DMS114 treated with DMSO at 0.1 percent for 48 hours (cell line): ENCODE measurements around the gene PADI1.

Experiments
- DNase-seq: peaks from one replicate; lab custom pipeline; 2025; ENCODE audit not compliant: unreplicated experiment; lab: John Stamatoyannopoulos, UW

Gene PADI1

GRCh38 chr1:17196496-17197185, 8.3 kb upstream of the PADI1 start:
- no peak for DNase-seq

GRCh38 chr1:17197696-17198095, 7.2 kb upstream of the PADI1 start:
- no peak for DNase-seq

- no peak for DNase-seq
These were observed 6.3 kb upstream of the PADI1 start for GRCh38 chr1:17198476-17199258.

DNA sequence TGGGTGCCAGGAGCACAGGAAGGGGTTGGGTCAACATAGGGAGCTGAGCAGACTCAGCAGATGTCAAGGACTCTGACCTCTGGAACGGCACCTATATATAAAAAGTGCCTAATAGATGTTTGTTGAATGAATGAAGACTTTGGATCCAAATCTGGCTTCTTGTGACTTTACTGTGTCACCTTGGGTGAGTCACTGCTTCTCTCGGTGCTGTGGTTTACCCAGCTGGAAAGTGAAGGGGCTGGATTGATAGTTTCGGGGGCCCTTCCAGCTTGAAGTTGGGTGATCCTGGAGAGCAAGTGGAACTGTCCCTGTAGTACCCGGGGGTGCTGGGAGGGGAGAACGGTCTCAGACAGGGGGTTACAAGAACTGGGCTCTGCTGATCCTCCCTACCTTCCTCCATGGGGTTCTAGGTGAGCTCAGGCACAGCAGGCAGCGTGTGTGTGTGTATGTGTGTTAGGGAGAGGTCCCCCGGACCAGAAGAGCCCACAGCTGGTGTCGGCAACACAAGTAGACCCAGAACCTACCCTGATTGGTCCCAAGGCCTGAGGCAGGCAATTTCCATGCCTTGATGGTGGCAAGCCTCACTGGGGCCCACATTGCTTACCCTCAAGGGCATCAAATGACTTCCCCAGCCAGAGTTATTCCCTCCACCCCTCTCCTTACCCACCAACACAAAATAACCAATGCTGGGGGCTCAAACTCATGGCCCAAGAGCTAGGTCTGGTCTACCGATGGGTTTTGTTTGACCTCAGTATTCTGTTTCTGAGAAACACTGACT, 5.5 kb upstream of the PADI1 start:
- no peak for DNase-seq

GRCh38 chr1:17200246-17200645, 4.7 kb upstream of the PADI1 start:
- no peak for DNase-seq

DNA sequence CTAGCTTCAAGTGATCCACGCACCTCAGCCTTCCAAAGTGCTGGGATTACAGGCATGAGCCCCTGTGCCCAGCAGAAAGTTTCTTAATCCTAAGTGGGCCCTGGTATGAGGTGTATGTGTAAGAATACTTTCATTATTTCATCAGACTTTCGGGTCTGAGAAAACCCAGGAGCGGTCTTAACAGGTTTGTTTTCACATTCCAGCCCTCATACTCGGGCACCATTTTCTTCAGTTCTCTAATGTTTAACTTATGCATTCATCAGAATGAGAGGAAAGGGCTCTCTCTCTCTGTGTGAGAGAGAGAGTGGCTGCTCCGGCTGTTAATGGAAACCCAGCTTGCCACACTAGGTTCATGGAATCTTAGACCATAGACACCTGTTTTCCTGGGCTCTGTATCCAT, 4.2 kb upstream of the PADI1 start:
- DNase-seq, result no peak

DNA sequence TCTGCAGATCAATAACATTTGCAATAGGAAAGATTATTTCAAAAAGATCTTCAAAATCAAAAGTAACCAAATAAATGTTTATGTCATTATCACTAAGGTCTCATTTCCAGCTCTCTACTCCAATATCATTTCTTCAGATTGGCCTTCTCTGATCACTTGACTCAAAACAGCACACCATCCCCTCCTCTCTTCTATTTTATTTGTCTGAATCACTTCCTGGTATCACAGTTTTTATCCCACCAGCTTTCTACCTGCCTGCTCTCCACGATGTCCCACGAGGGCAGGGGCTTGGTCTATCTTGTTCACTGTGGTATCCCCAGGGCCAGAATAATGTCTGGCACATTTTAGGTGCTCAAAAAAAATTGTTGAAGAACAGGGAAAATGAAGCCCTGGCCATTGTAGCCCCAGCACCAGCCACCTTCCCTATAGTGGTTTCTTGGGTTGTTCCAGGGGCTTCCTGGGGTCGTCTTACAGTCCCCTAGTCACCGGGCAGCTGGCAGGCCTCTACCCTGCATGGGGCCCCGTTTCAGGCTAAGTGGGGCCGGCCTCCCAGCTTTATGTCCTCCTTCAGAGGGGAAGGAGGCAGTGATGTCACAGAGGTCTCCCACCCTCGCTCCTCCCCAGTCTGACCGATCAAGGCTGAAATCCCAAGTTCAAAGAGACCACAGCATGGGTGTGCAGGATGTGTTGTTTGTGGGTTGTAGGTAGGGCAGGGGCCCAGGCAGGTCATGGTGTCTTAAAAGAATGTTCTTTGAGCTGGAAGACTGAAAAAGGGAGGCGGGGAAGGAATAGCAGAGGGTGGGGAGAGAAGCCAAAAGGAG, 3.5 kb upstream of the PADI1 start:
- DNase-seq, result no peak

DNA sequence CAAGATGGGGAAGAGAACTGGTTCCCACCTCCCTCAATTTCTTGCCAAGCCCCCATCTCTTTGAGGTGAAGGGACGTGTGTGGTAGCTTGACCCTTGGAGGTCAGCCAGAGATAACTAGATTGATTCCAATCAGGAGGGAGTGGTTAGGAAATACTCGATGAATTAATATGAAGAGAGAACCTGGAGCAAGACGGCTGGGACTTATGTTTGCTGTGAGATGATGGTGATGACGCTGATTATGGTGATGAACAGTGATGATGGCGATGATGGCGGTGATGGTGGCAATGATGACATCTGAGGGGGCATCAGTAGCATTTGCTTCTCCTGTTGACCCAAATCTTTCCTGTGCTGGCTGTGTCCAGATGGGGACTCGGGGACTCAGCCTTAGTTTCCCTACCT, 724 bp downstream of the PADI1 start:
- DNase-seq, result no peak

DNA sequence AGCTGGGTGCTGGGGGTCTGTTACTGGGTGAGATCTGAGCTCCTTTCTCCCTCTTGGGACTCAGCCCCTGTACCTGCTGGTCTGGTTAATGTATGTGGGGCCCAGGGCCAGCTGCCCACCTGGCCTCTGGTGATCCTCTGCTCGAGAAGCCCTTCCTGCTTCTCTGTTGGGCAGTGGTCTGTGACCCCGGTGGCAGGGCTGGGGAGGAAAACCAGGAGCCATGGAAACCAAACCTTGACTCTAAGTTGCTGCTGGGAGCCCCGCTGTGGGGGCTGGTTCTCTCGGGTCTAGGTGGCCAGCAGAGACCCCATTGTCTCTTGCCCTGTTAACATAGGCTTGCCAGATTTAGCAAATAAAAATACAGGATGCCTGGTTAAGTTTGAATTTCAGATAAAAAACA, 1.3 kb downstream of the PADI1 start:
- no peak for DNase-seq

- DNase-seq, result no peak
These were observed 2.1 kb downstream of the PADI1 start for GRCh38 chr1:17207046-17207445.

DNA sequence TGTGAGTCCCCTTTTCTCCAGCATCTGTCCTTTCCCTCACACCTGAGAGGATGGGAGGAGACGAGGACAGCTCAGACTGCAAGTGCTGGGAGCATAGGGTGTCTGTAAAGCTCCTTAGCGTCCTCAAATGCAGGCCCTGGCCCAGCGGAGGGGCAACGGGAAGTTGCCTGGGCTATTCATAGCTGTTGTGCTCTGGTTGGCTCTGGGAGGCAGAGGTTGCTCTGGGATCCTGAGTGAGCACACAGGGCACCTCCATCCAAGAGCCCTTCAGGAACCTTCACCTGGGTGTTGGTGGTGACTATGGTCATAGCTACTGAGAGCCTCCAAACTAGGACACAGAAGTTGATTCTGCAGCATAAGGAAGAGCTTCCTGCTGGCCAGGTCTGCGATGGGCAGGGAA, 2.6 kb downstream of the PADI1 start:
- DNase-seq, result no peak

DNA sequence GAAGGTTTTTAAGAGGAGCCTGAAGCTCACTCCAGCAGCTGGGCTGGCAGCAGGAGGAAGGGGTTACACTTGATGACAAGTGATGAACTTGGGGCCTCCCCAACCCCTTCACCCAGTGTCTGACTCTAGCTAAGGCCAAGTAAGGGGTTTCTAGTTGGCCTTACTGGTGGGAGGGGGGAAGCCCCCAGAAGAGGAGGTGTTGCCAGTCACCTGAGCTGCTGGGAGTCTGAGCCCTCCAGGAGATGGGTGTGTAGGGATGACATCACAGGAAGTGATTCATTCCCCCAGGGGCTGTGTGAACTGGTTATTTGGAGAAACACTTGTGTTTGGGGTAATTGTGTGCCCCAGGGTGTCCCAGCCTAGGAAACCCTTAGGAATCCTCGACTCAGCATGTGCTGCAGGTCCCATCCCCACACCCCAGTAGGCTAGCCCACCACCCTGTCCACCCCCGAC, 3.1 kb downstream of the PADI1 start:
- no peak for DNase-seq

- no peak for DNase-seq
These were observed 3.6 kb downstream of the PADI1 start for GRCh38 chr1:17208546-17208945.

DNA sequence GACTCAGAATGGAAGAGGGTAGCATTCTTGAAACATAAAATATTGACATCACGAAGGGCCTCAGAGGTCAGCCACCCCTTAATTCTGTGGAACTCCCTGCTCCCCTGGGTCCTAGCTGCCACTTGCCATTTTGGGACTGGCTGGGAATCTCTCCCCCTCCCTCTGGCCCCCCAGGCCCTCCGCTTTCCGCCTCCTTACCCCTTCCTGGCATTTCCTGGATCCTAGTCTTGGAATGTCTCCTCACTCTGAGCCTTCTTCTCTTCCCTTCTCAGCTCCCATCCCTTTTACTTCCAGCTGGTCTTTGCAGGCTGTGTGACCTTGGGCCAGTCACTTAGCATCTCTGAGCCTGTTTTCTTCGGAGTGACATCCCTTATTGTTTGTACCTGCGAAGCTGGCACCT, 4.5 kb downstream of the PADI1 start:
- no peak for DNase-seq

DNA sequence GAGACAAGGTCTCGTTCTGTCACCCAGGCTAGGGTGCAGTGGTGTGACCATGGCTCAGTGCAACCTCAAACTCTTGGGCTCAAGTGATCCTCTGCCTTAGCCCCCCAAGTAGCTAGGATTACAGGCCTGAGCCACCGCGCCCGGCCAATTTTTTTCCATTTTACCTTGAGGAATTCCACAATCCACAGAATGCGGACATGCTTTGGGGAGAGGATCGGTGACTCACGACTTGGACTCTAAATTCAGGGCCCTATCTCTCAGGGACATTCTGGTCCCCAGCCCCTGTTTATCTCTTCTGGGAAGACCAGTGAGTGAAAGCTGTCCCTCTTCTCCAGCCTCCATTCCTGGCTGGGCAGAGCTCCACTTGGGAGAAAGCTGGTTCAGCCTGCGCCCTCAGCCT, 5.2 kb downstream of the PADI1 start:
- no peak for DNase-seq

- DNase-seq, result no peak
These were observed 6.4 kb downstream of the PADI1 start for GRCh38 chr1:17211377-17211776.

GRCh38 chr1:17212009-17212408, 7.1 kb downstream of the PADI1 start:
- DNase-seq, result no peak

DNA sequence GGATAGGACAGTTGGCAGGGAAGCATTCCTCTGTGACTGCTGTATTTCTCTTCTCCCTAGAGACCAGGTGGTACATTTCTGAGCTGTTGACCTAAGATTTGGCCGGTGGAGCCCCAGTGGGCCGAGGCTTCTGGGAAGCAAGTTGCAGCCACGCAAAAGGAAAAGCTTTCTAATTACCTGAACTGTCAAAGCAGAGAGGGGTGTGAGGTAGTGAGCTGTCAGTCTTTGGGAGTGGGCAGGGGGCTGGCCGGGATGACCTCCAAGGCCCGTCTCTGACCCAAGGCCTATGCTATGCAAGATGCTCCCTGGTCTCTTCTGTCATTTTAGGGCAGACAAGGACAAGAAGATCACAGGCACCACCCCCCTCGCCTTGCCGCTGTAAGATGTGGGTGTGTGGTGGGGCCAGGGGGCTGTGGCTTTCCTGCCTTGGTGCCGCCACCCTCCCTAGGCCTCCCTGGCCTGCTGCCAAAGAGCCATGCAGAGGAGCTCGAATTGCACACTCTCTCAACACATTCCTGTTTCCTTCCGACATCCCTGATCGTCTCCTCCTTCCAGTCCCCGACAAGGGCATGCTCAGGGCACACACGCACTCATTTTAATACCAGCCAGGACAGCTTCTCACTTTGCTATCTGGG, 7.7 kb downstream of the PADI1 start:
- no peak for DNase-seq

GRCh38 chr1:17213148-17213781, 8.3 kb downstream of the PADI1 start:
- DNase-seq, result no peak

DNA sequence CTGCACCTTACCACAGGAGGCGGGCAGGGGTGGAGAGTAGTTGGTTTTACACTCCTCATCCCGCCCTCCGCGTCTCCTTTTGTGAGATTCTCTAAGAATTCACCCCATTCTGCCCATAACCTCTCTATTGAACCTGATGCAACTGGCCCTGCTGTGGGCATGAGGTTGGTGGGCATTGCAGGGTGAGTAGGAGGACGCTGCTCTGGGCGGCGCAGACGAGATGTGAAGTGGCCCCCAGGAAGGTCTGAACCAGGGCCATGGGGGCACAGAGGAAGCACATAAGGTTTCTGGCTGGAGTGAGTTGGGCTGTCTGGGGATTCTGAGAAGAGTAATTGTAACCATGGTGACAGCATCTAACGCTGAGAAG, 8.8 kb downstream of the PADI1 start:
- DNase-seq, result no peak
